GM21367 (cell line): ENCODE results near the gene FAHD2B.
"Not testable (repeated sequence)": the region's sequence is repeated elsewhere in the genome, so short reads cannot be mapped to it uniquely, and the experiment has no call there.

Source experiments
- ATAC-seq: cut with Tn5 transposase; IDR thresholded peaks from one replicate; pipeline ENCODE4 v1.9.1; 2021; ENCODE audit not compliant: unreplicated experiment

FAHD2B gene

DNA sequence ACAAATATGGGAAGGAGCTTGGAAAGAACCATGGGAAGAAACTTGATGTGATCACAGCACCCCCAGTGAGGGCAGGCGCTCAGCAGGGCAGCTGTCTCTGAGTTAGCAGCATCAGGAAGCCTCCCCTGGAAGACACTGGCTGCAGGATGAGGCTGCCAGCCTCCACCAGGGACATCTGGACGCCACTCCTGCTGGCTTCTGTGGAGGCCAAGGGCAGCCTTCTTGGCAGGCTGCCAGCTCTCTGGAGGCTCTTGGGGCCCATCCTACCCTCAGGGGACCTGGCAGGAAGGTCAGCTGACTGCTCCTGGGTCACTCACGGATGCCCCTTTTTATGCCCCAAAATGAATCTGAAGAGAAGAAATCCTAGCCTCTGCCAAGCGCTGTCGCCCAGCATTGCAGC lies 26.0 kb downstream of the FAHD2B start:
- ATAC-seq = not testable (repeated sequence)

DNA sequence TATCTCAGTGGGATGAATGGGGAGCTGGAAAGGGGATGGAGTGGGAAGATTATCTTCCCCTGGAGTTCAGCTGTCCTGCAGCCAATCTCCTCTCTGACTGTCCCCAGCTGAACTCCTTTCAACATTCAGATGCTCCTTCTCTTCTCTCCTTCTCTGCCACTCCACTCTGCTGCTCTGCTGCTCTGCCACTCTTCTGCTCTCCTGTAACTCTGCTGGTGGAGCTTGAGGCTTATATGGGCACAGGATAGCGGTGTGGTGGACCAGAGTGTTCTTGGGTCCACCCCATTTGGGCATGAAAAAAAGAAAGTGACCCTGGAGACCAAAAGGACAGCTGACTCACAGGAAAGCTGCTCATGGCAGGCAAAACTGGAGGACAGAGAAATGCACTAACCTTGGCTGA lies 26.6 kb downstream of the FAHD2B start:
- no peak for ATAC-seq

DNA sequence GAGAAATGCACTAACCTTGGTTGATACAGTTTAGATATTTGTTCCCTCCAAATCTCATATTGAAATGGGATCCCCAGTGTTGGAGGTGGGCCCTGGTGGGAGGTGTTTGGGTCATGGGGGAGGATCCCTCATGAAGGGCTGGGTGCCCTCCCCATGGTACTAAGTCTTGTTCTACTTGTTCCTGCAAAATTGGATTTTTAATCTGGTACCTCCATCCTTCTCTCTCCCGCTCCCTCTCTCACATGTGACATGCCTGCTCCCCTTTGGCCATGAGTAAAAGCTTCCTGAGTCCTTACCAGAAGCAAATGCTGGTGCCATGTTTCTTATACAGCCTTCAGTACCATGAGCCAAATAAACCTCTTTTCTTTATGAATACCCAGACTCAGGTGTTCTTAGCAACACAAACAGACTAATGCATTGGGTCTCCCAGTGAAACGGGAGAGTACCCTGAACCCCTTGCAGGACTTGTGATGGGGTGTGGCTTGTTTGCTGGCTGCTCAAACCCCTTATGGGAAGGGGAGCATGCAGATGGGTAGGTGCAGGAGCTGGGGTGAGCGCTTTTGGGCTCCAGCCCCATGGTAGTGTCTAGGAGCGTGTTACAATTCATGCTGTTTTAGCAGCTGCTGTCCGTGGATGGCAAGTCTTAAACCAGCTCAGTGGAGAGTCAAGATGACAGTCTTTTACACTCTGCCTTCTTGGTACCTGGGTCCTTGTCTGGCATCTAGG lies 27.2 kb downstream of the FAHD2B start:
- ATAC-seq = no peak

DNA sequence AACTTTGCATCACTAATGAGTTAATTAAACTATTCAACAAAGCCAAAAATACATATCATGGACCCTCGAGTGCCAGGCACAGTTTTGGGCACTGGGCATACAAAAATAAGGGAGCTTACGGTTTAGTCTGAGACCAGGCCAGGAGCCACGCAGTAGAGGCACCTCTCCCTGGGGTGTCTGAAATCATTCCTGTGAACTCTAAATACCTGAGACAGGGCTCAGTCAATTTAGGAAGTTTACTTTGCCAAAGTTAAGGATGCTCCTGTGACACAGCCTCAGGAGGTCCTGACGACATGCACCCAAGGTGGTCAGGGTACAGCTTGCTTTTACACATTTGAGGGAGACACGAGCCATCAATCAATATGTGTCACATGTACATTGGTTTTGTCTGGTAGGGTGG lies 28.7 kb downstream of the FAHD2B start:
- ATAC-seq = not testable (repeated sequence)

DNA sequence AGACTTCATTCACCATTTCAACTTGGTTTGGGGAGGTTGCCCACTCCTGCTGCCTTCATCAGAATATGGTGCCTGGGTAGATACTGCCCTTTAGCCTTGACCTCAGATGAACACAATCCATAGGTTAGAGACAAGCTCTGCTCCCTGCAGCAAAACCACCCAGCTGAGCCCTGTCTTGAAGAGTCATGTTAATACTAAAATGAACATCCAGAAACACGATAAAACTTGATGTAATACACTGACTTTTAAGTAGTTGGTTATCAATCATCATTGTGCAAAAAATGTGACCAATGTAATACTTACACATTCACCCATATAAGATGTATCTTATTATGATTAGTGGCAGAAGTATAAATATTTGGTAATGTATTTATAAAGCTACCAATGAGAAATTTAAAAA lies 32.7 kb downstream of the FAHD2B start:
- ATAC-seq = not testable (repeated sequence)

DNA sequence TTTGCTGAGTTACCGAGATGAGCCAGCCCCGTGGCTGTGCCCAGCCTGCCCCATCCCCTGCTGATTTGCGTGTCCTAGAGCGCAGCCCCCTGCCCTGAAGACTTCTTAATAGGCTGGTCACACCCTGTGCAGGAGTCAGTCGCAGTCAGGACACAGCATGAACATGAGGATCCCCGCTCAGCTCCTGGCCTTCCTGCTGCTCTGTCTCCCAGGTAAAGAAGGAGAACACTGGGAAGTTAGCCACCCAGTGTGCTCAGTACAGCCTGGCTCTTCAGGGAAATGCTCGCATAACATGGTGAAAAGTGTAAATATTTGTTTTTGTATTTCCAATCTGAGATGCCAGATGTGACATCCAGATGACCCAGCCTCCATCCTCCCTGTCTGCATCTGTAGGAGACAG lies 34.9 kb downstream of the FAHD2B start:
- ATAC-seq = not testable (repeated sequence)

DNA sequence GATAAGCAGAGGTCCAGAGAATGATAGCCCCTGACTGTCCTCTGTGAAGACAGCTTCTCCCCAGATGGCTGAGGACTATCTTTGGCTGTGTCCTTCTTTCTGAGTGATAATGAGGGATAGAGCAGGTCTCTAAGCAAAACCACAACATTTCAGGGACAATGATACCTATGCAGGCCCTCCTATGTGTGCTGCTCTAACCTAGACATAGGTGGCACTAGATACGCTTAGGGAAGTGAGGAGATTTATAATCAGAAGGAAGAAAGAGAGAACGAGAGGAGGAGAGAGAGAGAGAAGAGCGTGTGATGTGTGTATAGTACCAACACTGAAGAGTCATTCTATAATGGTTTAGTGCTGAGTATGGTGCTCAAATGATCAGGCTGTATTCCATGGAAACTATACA lies 38.5 kb downstream of the FAHD2B start:
- not testable (repeated sequence) for ATAC-seq

DNA sequence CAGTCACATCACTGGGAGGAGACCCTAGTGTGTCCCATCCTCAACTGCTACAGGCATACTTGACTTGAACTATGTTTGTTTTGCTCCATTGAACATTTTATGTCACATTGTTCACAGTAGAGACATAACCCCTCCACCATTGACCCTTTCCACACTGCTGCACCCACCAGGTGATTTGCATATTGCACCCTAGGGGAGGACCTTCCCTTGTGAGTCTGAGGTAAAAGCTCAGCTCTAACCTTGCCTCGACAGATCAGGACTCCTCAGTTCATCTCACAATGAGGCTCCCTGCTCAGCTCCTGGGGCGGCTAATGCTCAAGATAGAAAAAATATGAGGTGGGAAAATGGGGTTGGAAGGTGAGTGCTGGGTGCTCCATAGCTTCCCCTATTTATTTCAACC lies 44.6 kb downstream of the FAHD2B start:
- ATAC-seq = not testable (repeated sequence)

DNA sequence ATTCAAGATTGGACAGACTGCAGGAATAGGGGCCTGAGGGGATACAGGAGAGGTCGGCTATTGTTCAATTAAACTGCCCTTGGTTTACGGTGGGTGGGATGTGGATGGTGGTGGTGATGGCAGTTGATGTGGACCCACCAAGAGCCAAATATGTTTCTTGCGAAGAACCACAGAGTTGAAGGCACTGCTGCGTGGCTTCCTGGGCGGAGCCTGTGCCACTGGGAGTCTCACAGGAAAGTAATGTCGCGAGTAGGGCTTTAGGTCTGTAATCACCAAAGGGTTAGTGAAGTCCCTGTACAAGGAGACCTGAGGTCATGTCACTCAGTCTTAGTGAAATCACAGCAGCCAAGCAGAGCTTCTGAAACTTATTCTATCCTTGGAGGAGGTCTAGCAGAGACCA lies 46.2 kb downstream of the FAHD2B start:
- ATAC-seq = not testable (repeated sequence)

DNA sequence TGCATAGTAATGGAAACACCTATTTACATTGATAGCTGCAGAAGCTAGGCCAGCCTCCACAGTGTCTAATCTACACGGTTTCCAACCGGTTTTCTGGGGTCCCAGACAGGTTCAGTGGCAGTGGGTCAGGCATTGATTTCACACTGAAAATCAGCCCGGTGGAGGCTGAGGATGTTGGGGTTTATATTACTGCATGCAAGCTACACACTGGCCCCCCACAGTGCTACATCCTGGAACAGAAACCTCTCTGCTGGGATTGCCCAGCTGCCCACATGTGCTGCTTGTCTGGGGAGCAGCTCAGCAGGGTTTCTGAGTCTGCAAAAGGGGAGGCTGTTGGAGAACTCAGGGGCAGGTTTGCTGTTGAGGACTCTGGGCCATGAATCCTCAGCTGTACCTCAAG lies 48.0 kb downstream of the FAHD2B start:
- not testable (repeated sequence) for ATAC-seq

DNA sequence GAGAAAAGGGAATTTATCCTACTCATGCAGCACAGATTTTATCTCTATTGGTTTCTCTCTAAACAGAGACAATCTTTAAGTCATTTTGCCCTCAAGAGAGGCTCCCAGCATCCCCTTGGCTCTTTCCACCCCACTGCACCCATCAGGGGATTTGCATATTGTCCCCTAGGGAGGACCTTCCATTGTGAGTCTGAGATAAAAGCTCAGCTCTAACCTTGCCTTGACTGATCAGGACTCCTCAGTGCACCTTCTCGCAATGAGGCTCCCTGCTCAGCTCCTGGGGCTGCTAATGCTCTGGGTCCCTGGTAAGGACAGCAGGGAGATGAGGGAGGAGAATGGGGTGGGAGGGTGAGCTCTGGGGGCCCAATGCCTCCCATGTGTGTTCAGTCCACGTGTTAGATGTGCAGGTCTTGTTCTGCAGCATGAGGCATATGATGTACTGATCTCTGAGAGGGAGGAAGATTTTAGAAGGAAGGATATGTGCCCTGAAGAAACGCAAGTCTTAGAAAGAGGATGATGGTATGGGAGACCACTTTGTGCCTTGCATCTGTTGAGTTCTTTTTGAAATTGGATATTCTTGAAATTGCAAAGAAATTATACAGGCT lies 48.7 kb downstream of the FAHD2B start:
- ATAC-seq = not testable (repeated sequence)
